ENCODE results near the gene PTPN14.

The PTPN14 gene

GRCh38 chr1:214473862-214474261 lies 77.5 kb downstream of the PTPN14 start:
- no peak for DNase-seq

GRCh38 chr1:214473387-214473786 lies 78.0 kb downstream of the PTPN14 start:
- no peak for DNase-seq

- DNase-seq: no peak
Measured at GRCh38 chr1:214472364-214472763, 79.0 kb downstream of the PTPN14 start.

GRCh38 chr1:214471458-214471857 lies 79.9 kb downstream of the PTPN14 start:
- DNase-seq: no peak

- no peak for DNase-seq
Measured at GRCh38 chr1:214470132-214470531, 81.3 kb downstream of the PTPN14 start.

GRCh38 chr1:214469290-214469689 lies 82.1 kb downstream of the PTPN14 start:
- no peak for DNase-seq

GRCh38 chr1:214467078-214467585 lies 84.3 kb downstream of the PTPN14 start:
- DNase-seq: no peak

- DNase-seq: no peak
Measured at GRCh38 chr1:214466403-214467077, 84.9 kb downstream of the PTPN14 start.

- no peak for DNase-seq
Measured at GRCh38 chr1:214464445-214465287, 86.7 kb downstream of the PTPN14 start.

GRCh38 chr1:214463596-214463995 lies 87.8 kb downstream of the PTPN14 start:
- DNase-seq: no peak

- no peak for DNase-seq
Measured at GRCh38 chr1:214462882-214463281, 88.5 kb downstream of the PTPN14 start.

GRCh38 chr1:214461305-214461704 lies 90.1 kb downstream of the PTPN14 start:
- no peak for DNase-seq

GRCh38 chr1:214460304-214460916 lies 91.0 kb downstream of the PTPN14 start:
- no peak for DNase-seq

- no peak for DNase-seq
Measured at GRCh38 chr1:214459895-214460294, 91.5 kb downstream of the PTPN14 start.

- DNase-seq: no peak
Measured at GRCh38 chr1:214458541-214458940, 92.9 kb downstream of the PTPN14 start.

- no peak for DNase-seq
Measured at GRCh38 chr1:214455971-214456867, 95.2 kb downstream of the PTPN14 start.

GRCh38 chr1:214455479-214455878 lies 95.9 kb downstream of the PTPN14 start:
- no peak for DNase-seq

- no peak for DNase-seq
Measured at GRCh38 chr1:214454569-214455396, 96.6 kb downstream of the PTPN14 start.

- DNase-seq: no peak
Measured at GRCh38 chr1:214453109-214453722, 98.2 kb downstream of the PTPN14 start.

GRCh38 chr1:214452152-214452784 lies 99.1 kb downstream of the PTPN14 start:
- DNase-seq: no peak

GRCh38 chr1:214451596-214451995 lies 99.8 kb downstream of the PTPN14 start:
- DNase-seq: no peak
